CD4-positive, CD25-positive, alpha-beta regulatory T cell (primary cell): Measurements from ENCODE around the gene ZNF638. TPM values are rescaled to one million over a fixed set of nuclear protein-coding genes. Genes with fewer than 3 reads are reported as not detected.
A peak's percentile ranks its signal among the peaks of the same experiment; 100 is the strongest.
"Not testable (repeated sequence)": the region's sequence is repeated elsewhere in the genome, so short reads cannot be mapped to it uniquely, and the experiment has no call there.

Source experiments
- ATAC-seq, 2 donors: fragments of 150-1000 bp; cut with Tn5 transposase; one replicate each; pipeline ENCODE4 v1.10.0; 2021; ENCODE audit warnings: low read depth in 2 of 2, moderate number of reproducible peaks in 2 of 2, moderate library complexity in 1 of 2
- DNase-seq, 3 donors: peaks; one replicate each; pipeline versions ENCODE4 v3.0.0 to v3.0.0-alpha.2; 2012 to 2022; ENCODE audit warnings: mixed read lengths in 1 of 3
- H3K27ac ChIP-seq: one replicate; pipeline ENCODE4 v1.7.0; 2013; ENCODE audit warnings: mild to moderate bottlenecking, low read length; ENCODE audit not compliant: insufficient read depth, poor library complexity, severe bottlenecking
- H3K27me3 ChIP-seq: one replicate; pipeline ENCODE4 v1.7.0; 2013; ENCODE audit warnings: low read length; ENCODE audit not compliant: control insufficient read depth, insufficient read depth
- H3K36me3 ChIP-seq: one replicate; pipeline ENCODE4 v1.7.0; 2013; ENCODE audit warnings: mild to moderate bottlenecking, low read length, moderate library complexity; ENCODE audit not compliant: control insufficient read depth, insufficient read depth
- H3K4me1 ChIP-seq: 2 replicates; pipeline ENCODE4 v1.7.0; 2013; ENCODE audit warnings: mild to moderate bottlenecking, low read length; ENCODE audit not compliant: insufficient read depth, control insufficient read depth, poor library complexity, severe bottlenecking
- H3K4me3 ChIP-seq: one replicate; pipeline ENCODE4 v1.7.0; 2013; ENCODE audit warnings: low read depth, mild to moderate bottlenecking, low read length, moderate library complexity
- H3K9me3 ChIP-seq, 2 experiments: 1 replicate in 1 of 2; 2 replicates in 1 of 2; pipeline ENCODE4 v1.7.0; 2013; ENCODE audit warnings: low read length in 2 of 2, mild to moderate bottlenecking in 1 of 2, moderate library complexity in 1 of 2; ENCODE audit not compliant: control insufficient read depth in 2 of 2
- H3K27ac Mint-ChIP-seq, 3 donors: one replicate each; pipeline ENCODE4 v1.8.0; 2020 to 2022; ENCODE audit warnings: mild to moderate bottlenecking in 3 of 3, mixed read lengths in 3 of 3, moderate library complexity in 2 of 3
- H3K27me3 Mint-ChIP-seq: one replicate; pipeline ENCODE4 v1.8.0; 2022; ENCODE audit warnings: mild to moderate bottlenecking, mixed read lengths
- H3K36me3 Mint-ChIP-seq: one replicate; pipeline ENCODE4 v1.8.0; 2020; ENCODE audit warnings: mixed read lengths
- H3K4me1 Mint-ChIP-seq, 4 donors: one replicate each; pipeline ENCODE4 v1.8.0; 2020 to 2022; ENCODE audit warnings: mixed read lengths in 4 of 4, mild to moderate bottlenecking in 1 of 4
- H3K4me3 Mint-ChIP-seq, 4 donors: one replicate each; pipeline ENCODE4 v1.8.0; 2020 to 2022; ENCODE audit warnings: mild to moderate bottlenecking in 4 of 4, mixed read lengths in 4 of 4, moderate library complexity in 3 of 4
- H3K9me3 Mint-ChIP-seq, 7 donors: one replicate each; pipeline ENCODE4 v1.8.0; 2020 to 2022; ENCODE audit warnings: mixed read lengths in 7 of 7, mild to moderate bottlenecking in 3 of 7, moderate library complexity in 2 of 7
- polyA plus RNA-seq, 4 donors: library from polyadenylated mRNA; unstranded; fragments of 300-500 nt; fragmentation: Illumina TruSeq; gene quantifications; one replicate each; pipeline ENCODE4 v1.2.3, GENCODE V29; 2021
- total RNA-seq: library from RNA; stranded (reverse); gene quantifications from one replicate; pipeline ENCODE4 v1.2.3, GENCODE V29; 2022

ZNF638 gene
- total and polyA plus RNA-seq, 5 donors from 2014 or later = 32.6 to 119 (median 36.4) TPM

GRCh38 chr2:71298914-71299313 lies 32.7 kb upstream of the ZNF638 start:
- no peaks in the 10 kb centered on the region for H3K36me3 Mint-ChIP-seq
- Histone ChIP-seq H3K27me3 (peaks cover 2% of the 10 kb centered on the region), H3K27ac (no peak overlapping the region), H3K4me3 (no peak overlapping the region), H3K4me1 (no peaks in the 10 kb centered on the region), H3K9me3 (no peaks in the 10 kb centered on the region), H3K36me3 (no peaks in the 10 kb centered on the region)
- ATAC-seq (no peak), DNase-seq (no peak)
- peaks cover 27% of the 10 kb centered on the region for H3K27me3 Mint-ChIP-seq
- no peak overlapping the region for H3K27ac Mint-ChIP-seq
- H3K9me3 Mint-ChIP-seq = no peaks in the 10 kb centered on the region
- H3K4me1 Mint-ChIP-seq = no peaks in the 10 kb centered on the region
- H3K4me3 Mint-ChIP-seq = no peak overlapping the region

- H3K27ac ChIP-seq = no peak overlapping the region
- ATAC-seq = no peak
- H3K4me3 ChIP-seq = no peak overlapping the region
- Mint-ChIP-seq H3K9me3 (no peaks in the 10 kb centered on the region), H3K4me3 (no peak overlapping the region), H3K36me3 (no peaks in the 10 kb centered on the region), H3K27ac (peak overlapping the region in 1 of 3 donors; percentile 20), H3K27me3 (peaks cover 25% of the 10 kb centered on the region), H3K4me1 (no peaks in the 10 kb centered on the region)
- no peaks in the 10 kb centered on the region for H3K9me3 ChIP-seq
- no peaks in the 10 kb centered on the region for H3K4me1 ChIP-seq
- no peaks in the 10 kb centered on the region for H3K36me3 ChIP-seq
- H3K27me3 ChIP-seq = peaks cover 2% of the 10 kb centered on the region
- DNase-seq = peak in 2 of 3 donors; percentile 42 to 48
Measured at GRCh38 chr2:71299507-71299906, 32.1 kb upstream of the ZNF638 start.

- H3K27ac ChIP-seq = no peak overlapping the region
- Mint-ChIP-seq H3K9me3 (no peaks in the 10 kb centered on the region), H3K4me3 (no peak overlapping the region), H3K36me3 (no peaks in the 10 kb centered on the region), H3K27ac (no peak overlapping the region), H3K27me3 (peaks cover 4% of the 10 kb centered on the region), H3K4me1 (no peaks in the 10 kb centered on the region)
- ATAC-seq = no peak
- H3K27me3 ChIP-seq = no peaks in the 10 kb centered on the region
- no peak for DNase-seq
- no peaks in the 10 kb centered on the region for H3K9me3 ChIP-seq
- no peaks in the 10 kb centered on the region for H3K4me1 ChIP-seq
- H3K4me3 ChIP-seq = no peak overlapping the region
- no peaks in the 10 kb centered on the region for H3K36me3 ChIP-seq
Measured at GRCh38 chr2:71303849-71304248, 27.7 kb upstream of the ZNF638 start.

- no peak overlapping the region for H3K27ac ChIP-seq
- Mint-ChIP-seq H3K4me1 (no peaks in the 10 kb centered on the region), H3K27me3 (peaks cover 6% of the 10 kb centered on the region), H3K9me3 (no peaks in the 10 kb centered on the region), H3K27ac (no peak overlapping the region), H3K4me3 (no peak overlapping the region), H3K36me3 (no peaks in the 10 kb centered on the region)
- DNase-seq = no peak
- no peak overlapping the region for H3K4me3 ChIP-seq
- no peak for ATAC-seq
- H3K27me3 ChIP-seq = peaks cover 3% of the 10 kb centered on the region
- H3K36me3 ChIP-seq = no peaks in the 10 kb centered on the region
- no peaks in the 10 kb centered on the region for H3K4me1 ChIP-seq
- no peaks in the 10 kb centered on the region for H3K9me3 ChIP-seq
Measured at GRCh38 chr2:71306762-71307161, 24.8 kb upstream of the ZNF638 start.

- Histone ChIP-seq H3K9me3 (peaks cover 0 to 4% of the 10 kb centered on the region in 2 experiments), H3K27me3 (peaks cover 5% of the 10 kb centered on the region), H3K4me1 (no peaks in the 10 kb centered on the region), H3K4me3 (no peak overlapping the region), H3K36me3 (no peaks in the 10 kb centered on the region), H3K27ac (no peak overlapping the region)
- H3K9me3 Mint-ChIP-seq = peaks cover 0 to 14% (median 8%) of the 10 kb centered on the region in 7 donors
- ATAC-seq (no peak), DNase-seq (no peak)
- H3K4me1 Mint-ChIP-seq = no peaks in the 10 kb centered on the region
- peaks cover 6% of the 10 kb centered on the region for H3K27me3 Mint-ChIP-seq
- no peak overlapping the region for H3K27ac Mint-ChIP-seq
- H3K4me3 Mint-ChIP-seq = no peak overlapping the region
- no peaks in the 10 kb centered on the region for H3K36me3 Mint-ChIP-seq
Measured at GRCh38 chr2:71313016-71313766, 18.4 kb upstream of the ZNF638 start.

GRCh38 chr2:71317060-71317459 lies 14.5 kb upstream of the ZNF638 start:
- Mint-ChIP-seq H3K4me3 (no peak overlapping the region), H3K27ac (no peak overlapping the region), H3K9me3 (peaks cover 2 to 48% (median 23%) of the 10 kb centered on the region in 7 donors), H3K27me3 (peaks cover 5% of the 10 kb centered on the region), H3K4me1 (no peaks in the 10 kb centered on the region), H3K36me3 (peaks cover 6% of the 10 kb centered on the region)
- no peak for DNase-seq
- H3K36me3 ChIP-seq = no peaks in the 10 kb centered on the region
- H3K4me1 ChIP-seq = no peaks in the 10 kb centered on the region
- no peak overlapping the region for H3K4me3 ChIP-seq
- peaks cover 3% of the 10 kb centered on the region for H3K27me3 ChIP-seq
- no peak for ATAC-seq
- peaks cover 10 to 12% of the 10 kb centered on the region in 2 experiments for H3K9me3 ChIP-seq
- no peak overlapping the region for H3K27ac ChIP-seq

- DNase-seq, H3K36me3 ChIP-seq, H3K27me3 ChIP-seq, H3K4me1 ChIP-seq, H3K4me3 ChIP-seq, H3K4me3 Mint-ChIP-seq, H3K27ac ChIP-seq, H3K27ac Mint-ChIP-seq, H3K36me3 Mint-ChIP-seq, H3K4me1 Mint-ChIP-seq, ATAC-seq: not testable (repeated sequence)
- peaks cover 14% of the 10 kb centered on the region for H3K27me3 Mint-ChIP-seq
- peaks cover 12 to 17% of the 10 kb centered on the region in 2 experiments for H3K9me3 ChIP-seq
- H3K9me3 Mint-ChIP-seq = peaks cover 4 to 55% (median 26%) of the 10 kb centered on the region in 7 donors
Measured at GRCh38 chr2:71317900-71318299, 13.7 kb upstream of the ZNF638 start.

GRCh38 chr2:71323386-71323785 lies 8.2 kb upstream of the ZNF638 start:
- ATAC-seq (no peak), DNase-seq (no peak)
- Histone ChIP-seq H3K36me3 (no peaks in the 10 kb centered on the region), H3K4me3 (no peak overlapping the region), H3K9me3 (peaks cover 15 to 16% of the 10 kb centered on the region in 2 experiments), H3K27me3 (peaks cover 12% of the 10 kb centered on the region), H3K4me1 (no peaks in the 10 kb centered on the region), H3K27ac (no peak overlapping the region)
- Mint-ChIP-seq H3K9me3 (peaks cover 4 to 42% (median 19%) of the 10 kb centered on the region in 7 donors), H3K36me3 (peaks cover 9% of the 10 kb centered on the region), H3K4me3 (no peak overlapping the region), H3K27ac (no peak overlapping the region), H3K4me1 (no peaks in the 10 kb centered on the region), H3K27me3 (peaks cover 26% of the 10 kb centered on the region)
